Measurements from ENCODE around the gene MTG2. TPM values are rescaled to one million over a fixed set of nuclear protein-coding genes. Genes with fewer than 3 reads are reported as not detected.

Gene MTG2
- total RNA-seq, 3 donors from 2014 or later: 16.3 to 32.1 (median 25.6) TPM

DNA sequence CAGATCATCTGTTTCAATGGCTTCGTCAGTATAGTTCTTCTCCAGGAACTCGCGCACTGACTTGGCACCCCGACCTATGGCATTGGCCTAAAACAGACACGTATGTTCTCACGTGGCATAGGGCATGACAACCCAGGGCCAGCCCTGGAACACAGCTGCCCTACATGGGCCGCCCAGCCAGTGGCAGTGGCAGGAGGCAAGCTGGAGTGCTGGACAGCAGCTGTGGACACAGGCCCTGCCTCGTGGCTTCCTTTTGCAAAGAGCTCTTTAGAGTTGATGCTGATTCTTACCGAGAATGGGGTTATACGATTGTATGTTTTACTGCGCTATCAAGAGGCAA lies 44.7 kb upstream of the MTG2 start:
- no peaks in the 10 kb centered on the region for H3K9me3 ChIP-seq
- intact Hi-C loops (cut with DNase I; ENCODE audit: low total_unique reads): no loop called here
- DNase-seq (ENCODE audit: low spot score in 2 of 2): no peak
- H3K4me1 ChIP-seq: peaks cover 0 to 12% of the 10 kb centered on the region in 2 donors
- TF ChIP-seq POLR2A (IDR thresholded peaks at IDR 0.05) (no peak), POLR2AphosphoS5 (IDR thresholded peaks at IDR 0.05) (no peak), CTCF (IDR thresholded peaks at IDR 0.05) (no peak)
- no peaks in the 10 kb centered on the region for H3K27me3 ChIP-seq
- H3K4me3 ChIP-seq: no peak overlapping the region
- peaks cover 13% of the 10 kb centered on the region for H3K36me3 ChIP-seq
- H3K27ac ChIP-seq: no peak overlapping the region

DNA sequence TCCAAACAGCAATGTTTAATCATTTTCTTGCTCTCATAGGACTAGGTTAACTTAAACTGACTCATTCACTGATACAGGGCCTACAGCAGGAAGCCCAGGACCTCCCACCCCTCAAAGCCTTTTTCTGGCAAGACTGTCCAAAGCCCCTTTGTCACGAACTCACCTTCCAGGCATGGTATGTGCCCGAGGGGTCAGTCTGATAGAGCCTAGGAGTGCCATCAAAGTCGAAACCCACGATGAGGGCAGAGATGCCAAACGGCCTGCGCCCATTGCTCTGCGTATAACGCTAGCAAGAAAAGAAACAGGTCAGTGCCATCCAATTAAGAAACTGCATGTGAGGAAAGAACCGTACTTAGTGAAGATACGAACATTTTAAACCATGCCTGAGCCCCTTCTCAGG lies 43.9 kb upstream of the MTG2 start:
- Histone ChIP-seq H3K9me3 (no peaks in the 10 kb centered on the region), H3K27ac (no peak overlapping the region), H3K4me1 (peaks cover 0 to 12% of the 10 kb centered on the region in 2 donors), H3K4me3 (no peak overlapping the region), H3K27me3 (no peaks in the 10 kb centered on the region), H3K36me3 (peaks cover 13% of the 10 kb centered on the region)
- intact Hi-C loops (cut with DNase I; ENCODE audit: low total_unique reads): no loop called here
- TF ChIP-seq POLR2AphosphoS5 (IDR thresholded peaks at IDR 0.05) (no peak), CTCF (IDR thresholded peaks at IDR 0.05) (no peak), POLR2A (IDR thresholded peaks at IDR 0.05) (no peak)
- no peak for DNase-seq (ENCODE audit: low spot score in 2 of 2)

DNA sequence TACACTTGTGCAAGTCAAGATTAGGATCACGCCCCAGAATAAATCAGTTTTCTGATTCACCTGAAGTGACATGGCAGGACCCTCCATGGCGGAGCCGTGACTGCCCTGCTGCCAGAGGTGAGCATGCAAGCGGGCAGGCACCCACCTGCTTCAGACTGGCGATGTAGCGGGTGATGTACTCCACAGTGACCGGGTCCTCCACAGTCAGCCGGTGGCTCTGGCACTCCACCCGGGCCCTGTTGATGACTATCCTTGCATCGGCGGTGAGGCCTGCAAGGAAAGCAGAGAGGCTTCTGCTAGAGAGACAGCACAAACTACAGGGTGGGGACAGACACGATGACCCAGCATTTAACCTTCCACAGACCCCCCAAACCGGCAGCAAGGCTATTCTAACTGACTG lies 43.2 kb upstream of the MTG2 start:
- no peak overlapping the region for H3K4me3 ChIP-seq
- H3K9me3 ChIP-seq: no peaks in the 10 kb centered on the region
- H3K27ac ChIP-seq: peak overlapping the region in 1 of 2 donors; percentile 14
- intact Hi-C loops (cut with DNase I; ENCODE audit: low total_unique reads): no loop called here
- no peak for DNase-seq (ENCODE audit: low spot score in 2 of 2)
- H3K27me3 ChIP-seq: no peaks in the 10 kb centered on the region
- peaks cover 0 to 13% of the 10 kb centered on the region in 2 donors for H3K4me1 ChIP-seq
- peaks cover 13% of the 10 kb centered on the region for H3K36me3 ChIP-seq
- TF ChIP-seq POLR2AphosphoS5 (IDR thresholded peaks at IDR 0.05) (no peak), POLR2A (IDR thresholded peaks at IDR 0.05) (no peak), CTCF (IDR thresholded peaks at IDR 0.05) (no peak)

GRCh38 chr20:62141043-62141396 lies 41.8 kb upstream of the MTG2 start:
- Histone ChIP-seq H3K4me3 (peak overlapping the region; percentile 75 to 85 (median 82)), H3K27ac (peak overlapping the region; percentile 96 to 100), H3K27me3 (no peaks in the 10 kb centered on the region), H3K36me3 (peaks cover 13% of the 10 kb centered on the region), H3K4me1 (peaks cover 0 to 15% of the 10 kb centered on the region in 2 donors), H3K9me3 (no peaks in the 10 kb centered on the region)
- TF ChIP-seq POLR2AphosphoS5 (IDR thresholded peaks at IDR 0.05) (no peak), POLR2A (IDR thresholded peaks at IDR 0.05) (no peak), CTCF (IDR thresholded peaks at IDR 0.05) (no peak)
- no peak for DNase-seq (ENCODE audit: low spot score in 2 of 2)
- intact Hi-C loops (cut with DNase I; ENCODE audit: low total_unique reads): no loop called here

DNA sequence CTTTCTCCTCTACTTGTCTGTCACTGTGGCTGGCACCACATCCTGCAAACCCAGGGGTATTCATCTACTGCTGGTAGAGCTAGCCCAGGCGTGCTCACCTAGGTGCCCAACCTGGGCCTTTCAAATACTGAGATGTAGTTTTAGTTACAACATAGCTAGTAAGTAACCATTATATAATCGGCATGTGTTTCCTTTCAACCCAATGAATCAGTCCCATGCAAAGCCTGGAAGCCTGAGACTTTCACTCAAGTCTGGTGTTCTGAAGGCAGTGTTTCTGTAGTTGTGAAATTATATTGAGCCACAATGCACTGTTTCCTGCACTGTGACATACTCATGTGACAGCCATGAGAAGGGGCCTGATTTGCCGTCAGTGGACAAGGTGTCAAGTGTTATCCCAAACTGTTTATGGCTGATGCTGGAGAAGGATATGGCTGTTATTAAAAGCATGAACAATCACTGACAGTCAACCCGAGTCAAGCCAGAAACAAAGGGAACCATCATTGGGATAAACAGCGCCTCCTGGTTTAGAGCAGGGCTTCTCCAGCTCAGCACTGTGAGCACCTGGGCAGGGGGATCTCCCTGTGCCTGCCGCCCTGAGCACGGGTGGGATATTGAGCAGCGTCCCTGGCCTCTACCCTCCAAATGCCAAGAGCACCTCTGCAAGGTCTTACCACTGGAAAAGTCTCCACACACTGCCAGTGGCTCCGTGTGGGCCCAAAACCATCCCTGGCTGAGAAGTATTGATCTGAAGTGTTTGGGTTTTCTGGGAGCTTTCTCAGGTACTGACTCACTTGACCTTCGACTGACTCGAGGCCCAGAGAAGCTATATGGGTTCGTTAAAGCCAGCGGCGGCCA lies 41.2 kb upstream of the MTG2 start:
- intact Hi-C loops (cut with DNase I; ENCODE audit: low total_unique reads): no loop called here

More for the DNA sequence above, 41.2 kb upstream of the MTG2 start:
- Histone ChIP-seq H3K4me3 (peak overlapping the region; percentile 75 to 85 (median 82)), H3K27ac (peak overlapping the region; percentile 96 to 100), H3K4me1 (peaks cover 0 to 15% of the 10 kb centered on the region in 2 donors), H3K27me3 (no peaks in the 10 kb centered on the region), H3K9me3 (no peaks in the 10 kb centered on the region), H3K36me3 (peaks cover 13% of the 10 kb centered on the region)
- no peak for DNase-seq (ENCODE audit: low spot score in 2 of 2)
- TF ChIP-seq CTCF (IDR thresholded peaks at IDR 0.05): no peak
- TF ChIP-seq POLR2A (IDR thresholded peaks at IDR 0.05): no peak
- peak in 1 of 3 donors; percentile 37 for TF ChIP-seq POLR2AphosphoS5 (IDR thresholded peaks at IDR 0.05)
